HepG2 (cell line): ENCODE results near the gene ERF. TPM values are rescaled to one million over a fixed set of nuclear protein-coding genes. Genes with fewer than 3 reads are reported as not detected.

Source experiments
- ATAC-seq: fragments of 200-7000 bp; cut with Tn5 transposase; 3 replicates; pipeline ENCODE4 v1.9.1; 2020; ENCODE audit warnings: mild to moderate bottlenecking, moderate library complexity
- BruUV-seq: library from RNA; stranded (reverse); fragments of 400-500 nt; replicated peaks from 2 replicates; lab custom pipeline; 2021; lab: Mats Ljungman, UMichigan
- CTCF ChIA-PET: fragments of 300-600 bp; formaldehyde crosslinking; extraction: SDS; loops from one replicate; lab custom pipeline; 2021; ENCODE audit warnings: low total read pairs, inconsistent platforms, low intra/inter-chr PET ratio; lab: Yijun Ruan, JAX
- POLR2A ChIA-PET: fragments of 350-600 bp; sonication (Branson Sonifier 250); formaldehyde crosslinking; loops from one replicate; lab custom pipeline; 2020; ENCODE audit warnings: antibody characterized with exemption, inconsistent platforms; lab: Yijun Ruan, JAX
- DNase-seq: peaks from one replicate; pipeline ENCODE4 v3.0.0-alpha.2; 2015; ENCODE audit warnings: low spot score
- FAIRE-seq: peaks from 3 replicates; lab custom pipeline; 2011; peaks lifted over from hg19 to GRCh38; lab: Jason Lieb, UNC
- H2AFZ ChIP-seq: one replicate; pipeline ENCODE4 v1.6.1; 2011; ENCODE audit warnings: low read length, inconsistent platforms
- H3K27ac ChIP-seq: fragments of 300-600 bp; 3 replicates; pipeline ENCODE4 v1.8.0; 2011; ENCODE audit warnings: mixed run types, mild to moderate bottlenecking, mixed read lengths, low read length, inconsistent platforms; ENCODE audit not compliant: insufficient read depth; ENCODE audit errors: extremely low read length
- H3K27me3 ChIP-seq, 2 experiments: fragments of 200-600 bp in 1 of 2; 2 replicates in 1 of 2; 3 replicates in 1 of 2; pipeline versions ENCODE4 v1.6.0 to v1.8.0; 2011; ENCODE audit warnings: low read length in 2 of 2, mild to moderate bottlenecking in 2 of 2, moderate library complexity in 2 of 2, inconsistent platforms in 1 of 2; ENCODE audit not compliant: insufficient read depth in 2 of 2, control insufficient read depth in 1 of 2
- H3K36me3 ChIP-seq, 2 experiments: fragments of 200-600 bp in 1 of 2; replicated peaks in 1 of 2; 2 replicates in 1 of 2; 3 replicates in 1 of 2; pipeline versions ENCODE4 v1.5.1 to v1.8.0; 2011; ENCODE audit warnings: low read length in 2 of 2, inconsistent platforms in 1 of 2; ENCODE audit not compliant: insufficient read depth in 2 of 2, control insufficient read depth in 1 of 2
- H3K4me1 ChIP-seq: 2 replicates; pipeline ENCODE4 v1.5.1; 2012; ENCODE audit warnings: low read length, inconsistent platforms; ENCODE audit not compliant: insufficient read depth
- H3K4me2 ChIP-seq: 2 replicates; pipeline ENCODE4 v1.6.0; 2011; ENCODE audit warnings: low read depth, low read length, inconsistent platforms
- H3K4me3 ChIP-seq, 3 experiments: fragments of 200-600 bp in 1 of 3; sonication (generic), shearing (Covaris generic) in 1 of 3; replicated peaks in 1 of 3; 2 replicates each; pipeline ENCODE4 v1.5.1; 2011 to 2016; ENCODE audit warnings: low read length in 3 of 3, inconsistent platforms in 2 of 3, low read depth in 2 of 3, mild to moderate bottlenecking in 2 of 3, control low read depth in 1 of 3, mixed read lengths in 1 of 3; ENCODE audit not compliant: insufficient read depth in 1 of 3
- H3K79me2 ChIP-seq: one replicate; pipeline ENCODE4 v1.6.1; 2011; ENCODE audit warnings: low read length, inconsistent platforms; ENCODE audit not compliant: insufficient read depth
- H3K9ac ChIP-seq: 2 replicates; pipeline ENCODE4 v1.6.0; 2011; ENCODE audit warnings: mild to moderate bottlenecking, low read depth, low read length, inconsistent platforms; ENCODE audit not compliant: insufficient read depth
- H3K9me3 ChIP-seq: 2 replicates; pipeline ENCODE4 v1.5.1; 2012; ENCODE audit warnings: mild to moderate bottlenecking, low read length
- H4K20me1 ChIP-seq: 2 replicates; pipeline ENCODE4 v1.6.0; 2011; ENCODE audit warnings: inconsistent platforms, mild to moderate bottlenecking, low read length, moderate library complexity; ENCODE audit not compliant: insufficient read depth
- CBX5 ChIP-seq: sonication (generic); formaldehyde crosslinking; IDR thresholded peaks from 2 replicates; pipeline ENCODE4 v1.4.0; 2020; ENCODE audit warnings: missing genetic modification reagents, borderline replicate concordance
- HDAC1 ChIP-seq: sonication (generic); formaldehyde crosslinking; IDR thresholded peaks from 2 replicates; pipeline ENCODE4 v1.5.1; 2020; ENCODE audit warnings: mild to moderate bottlenecking, missing genetic modification reagents
- HNRNPL ChIP-seq: fragments of 200-400 bp; formaldehyde crosslinking; IDR thresholded peaks from 2 replicates; pipeline ENCODE4 v1.6.1; 2017; ENCODE audit warnings: mild to moderate bottlenecking, low read depth, low read length
- SP2 ChIP-seq: sonication (generic); formaldehyde crosslinking; IDR thresholded peaks from 2 replicates; pipeline ENCODE4 v1.5.1; 2020; ENCODE audit warnings: mild to moderate bottlenecking, missing genetic modification reagents
- ZBTB7B ChIP-seq: sonication (generic); formaldehyde crosslinking; IDR thresholded peaks from 2 replicates; pipeline ENCODE4 v1.4.0; 2020; ENCODE audit warnings: missing genetic modification reagents
- ZNF431 ChIP-seq: sonication (generic); formaldehyde crosslinking; IDR thresholded peaks from 2 replicates; pipeline ENCODE4 v1.9.0; 2022; ENCODE audit warnings: missing genetic modification reagents, low read depth, mild to moderate bottlenecking, borderline replicate concordance
- WGBS: methylation state at CpG from one replicate; pipeline ENCODE4 v1.1.6; 2017; ENCODE audit warnings: low lambda C conversion rate; 5-methylcytosine and 5-hydroxymethylcytosine counted together
- in situ Hi-C: cut with HindIII; loops from 2 replicates; pipeline ENCODE4 v1.10.0; 2017; ENCODE audit warnings: low pct_unique_long_range_greater_than_20kb; ENCODE audit not compliant: extremely low pct_ligation_motif_present
- intact Hi-C: fragments of 100-400 bp; cut with micrococcal nuclease; formaldehyde crosslinking; loops from one replicate; pipeline ENCODE4 v1.10.0; 2022; ENCODE audit not compliant: unreplicated experiment
- polyA plus RNA-seq, 8 experiments: library from polyadenylated mRNA; depleted of rRNA in 3 of 8; stranded (reverse) in 7 of 8; unstranded in 1 of 8; fragments of >200 nt; fragmentation: Illumina TruSeq in 4 of 8; extraction: Trizol in 4 of 8; gene quantifications; 2 replicates each; pipeline versions ENCODE4 v1.2.1 to v1.2.3, GENCODE V29; 2011 to 2016; ENCODE audit warnings: low read depth in 4 of 8, missing spikeins in 1 of 8, mixed read lengths in 1 of 8; ENCODE audit not compliant: insufficient read depth in 1 of 8
- total RNA-seq, 5 experiments: library from RNA; depleted of rRNA; stranded (reverse); fragments of >200 nt; fragmentation: Illumina TruSeq; extraction: Trizol; gene quantifications; 2 replicates each; pipeline ENCODE4 v1.2.3, GENCODE V29; 2016; ENCODE audit warnings: low read depth in 1 of 5
- TF ChIP-seq, protein P1 (sequence below): sonication (generic); formaldehyde crosslinking; IDR thresholded peaks from 2 replicates; pipeline ENCODE4 v1.4.0; 2020; ENCODE audit warnings: mild to moderate bottlenecking, low read depth, missing genetic modification reagents
- TF ChIP-seq, protein P2 (sequence below): IDR thresholded peaks from 2 replicates; pipeline ENCODE4 v1.6.1; 2016
- TF ChIP-seq, protein P3 (sequence below): sonication (generic); formaldehyde crosslinking; IDR thresholded peaks from 2 replicates; pipeline ENCODE4 v1.4.0; 2020; ENCODE audit warnings: missing genetic modification reagents, borderline replicate concordance
- TF ChIP-seq, protein P4 (sequence below): sonication (generic); formaldehyde crosslinking; IDR thresholded peaks from 2 replicates; pipeline ENCODE4 v1.4.0; 2020; ENCODE audit warnings: mild to moderate bottlenecking, low read depth, missing genetic modification reagents
- TF ChIP-seq, protein P5 (sequence below): sonication (generic); formaldehyde crosslinking; IDR thresholded peaks from 2 replicates; pipeline ENCODE4 v1.8.0; 2022; ENCODE audit warnings: mild to moderate bottlenecking, missing genetic modification reagents, moderate library complexity

The ERF gene
- total and polyA plus RNA-seq, 2 of the 13 experiments (the other 11 are each of a cell fraction or from before 2014, with no cell fraction given): 67.1 to 69.9 TPM

DNA sequence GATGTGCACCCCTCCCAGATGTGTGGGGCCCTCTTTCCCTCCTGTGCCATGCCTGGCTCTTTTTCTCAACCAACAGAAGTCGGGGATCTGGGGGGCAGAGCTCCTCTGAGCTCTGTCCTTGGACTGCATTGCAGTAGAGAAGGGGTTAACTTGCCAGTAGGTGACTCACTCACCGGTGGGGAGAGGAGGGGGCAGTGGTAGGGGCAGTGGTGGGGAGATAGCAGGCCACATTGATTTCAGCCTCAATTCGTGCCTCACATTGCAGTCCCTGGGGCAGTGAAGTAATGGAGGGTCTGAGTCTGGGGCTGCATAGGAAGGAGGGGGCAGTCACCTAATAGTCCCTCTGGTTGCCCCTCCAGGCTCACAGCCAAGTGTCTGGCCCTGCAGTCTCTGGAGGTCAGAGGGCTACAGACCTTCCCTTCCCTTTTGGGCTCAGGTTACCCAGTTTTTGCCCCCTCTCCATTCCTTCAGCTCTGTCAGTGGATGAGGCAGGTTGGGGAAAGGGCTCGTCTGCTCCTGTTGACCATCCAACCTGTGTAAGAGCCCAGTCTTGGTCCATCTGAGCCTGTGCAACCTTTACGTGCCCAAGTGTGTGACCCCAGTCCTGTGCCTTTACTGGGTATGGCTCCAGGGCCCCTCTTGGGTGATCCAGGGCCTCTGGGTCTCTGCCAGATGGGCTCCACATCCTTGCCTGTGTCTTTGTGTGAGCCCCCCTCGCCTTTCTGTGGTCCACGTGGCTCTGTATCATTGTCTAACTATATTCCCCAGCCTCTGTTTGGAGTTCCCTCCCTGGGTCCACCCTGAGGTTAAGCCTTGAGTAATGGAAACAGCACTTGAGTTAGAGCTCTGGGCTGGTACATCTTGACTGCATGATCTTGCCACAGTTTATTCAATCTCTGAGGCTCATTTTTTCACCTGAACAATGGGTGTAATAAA, 27.2 kb upstream of the ERF start:
- H3K9me3 ChIP-seq: no peaks in the 10 kb centered on the region
- peaks cover 11% of the 10 kb centered on the region; the same call in 1 of the 2 replicates for H4K20me1 ChIP-seq
- CTCF ChIA-PET: interaction anchor here (1.2 kb wide), 1 partner anchor 37 kb away, joined by 3 read pairs; no protein-coding TSS in a partner anchor
- FAIRE-seq (peak; percentile 56), DNase-seq (peak; percentile 76), ATAC-seq (peak; percentile 10)
- peak overlapping the region; percentile 86 for H3K4me2 ChIP-seq
- H3K9ac ChIP-seq: peak overlapping the region; percentile 73
- POLR2A ChIA-PET: interaction anchor here (0.6 to 7.4 kb wide), 11 partner anchors 12 to 1532 kb away, joined by 3 to 117 read pairs (median 5); partner anchors contain the start of genes ACTMAP, CIC, ERF and GSK3A
- intact Hi-C loops: loop anchor here (1.0 to 2.0 kb wide), 2 partner anchors 13 to 37 kb away; partner anchors contain the start of gene CIC
- no peaks in the 10 kb centered on the region; a peak in 1 of 5 replicates for H3K27me3 ChIP-seq
- 0% methylated on average over 5 of the region's 7 CpGs for WGBS
- BruUV-seq: TSS peak; percentile 66
- peak overlapping the region; percentile 49 to 83 (median 70) for H3K4me3 ChIP-seq
- in situ Hi-C loops: no loop called here
- H2AFZ ChIP-seq: no peak overlapping the region
- H3K36me3 ChIP-seq: peaks cover 2 to 5% of the 10 kb centered on the region in 2 experiments
- peaks cover 68% of the 10 kb centered on the region for H3K4me1 ChIP-seq
- H3K79me2 ChIP-seq: peaks cover 29% of the 10 kb centered on the region
- H3K27ac ChIP-seq: peak overlapping the region; percentile 70
- TF ChIP-seq HNRNPL (peak; percentile 0; the same call in 1 of the 2 replicates), CBX5 (CRISPR knock-in tag) (no peak), SP2 (no peak), ZBTB7B (CRISPR knock-in tag) (0 out of 2 replicates have a peak, but pooled peaks have one; percentile 28), HDAC1 (CRISPR knock-in tag) (peak; percentile 55; the same call in 1 of the 2 replicates), ZNF431 (CRISPR knock-in tag) (0 out of 2 replicates have a peak, but pooled peaks have one; percentile 33)
- TF ChIP-seq, protein P1, sequence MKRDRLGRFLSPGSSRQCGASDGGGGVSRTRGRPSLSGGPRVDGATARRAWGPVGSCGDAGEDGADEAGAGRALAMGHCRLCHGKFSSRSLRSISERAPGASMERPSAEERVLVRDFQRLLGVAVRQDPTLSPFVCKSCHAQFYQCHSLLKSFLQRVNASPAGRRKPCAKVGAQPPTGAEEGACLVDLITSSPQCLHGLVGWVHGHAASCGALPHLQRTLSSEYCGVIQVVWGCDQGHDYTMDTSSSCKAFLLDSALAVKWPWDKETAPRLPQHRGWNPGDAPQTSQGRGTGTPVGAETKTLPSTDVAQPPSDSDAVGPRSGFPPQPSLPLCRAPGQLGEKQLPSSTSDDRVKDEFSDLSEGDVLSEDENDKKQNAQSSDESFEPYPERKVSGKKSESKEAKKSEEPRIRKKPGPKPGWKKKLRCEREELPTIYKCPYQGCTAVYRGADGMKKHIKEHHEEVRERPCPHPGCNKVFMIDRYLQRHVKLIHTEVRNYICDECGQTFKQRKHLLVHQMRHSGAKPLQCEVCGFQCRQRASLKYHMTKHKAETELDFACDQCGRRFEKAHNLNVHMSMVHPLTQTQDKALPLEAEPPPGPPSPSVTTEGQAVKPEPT: 0 out of 2 replicates have a peak, but pooled peaks have one; percentile 47
- TF ChIP-seq, protein P2, sequence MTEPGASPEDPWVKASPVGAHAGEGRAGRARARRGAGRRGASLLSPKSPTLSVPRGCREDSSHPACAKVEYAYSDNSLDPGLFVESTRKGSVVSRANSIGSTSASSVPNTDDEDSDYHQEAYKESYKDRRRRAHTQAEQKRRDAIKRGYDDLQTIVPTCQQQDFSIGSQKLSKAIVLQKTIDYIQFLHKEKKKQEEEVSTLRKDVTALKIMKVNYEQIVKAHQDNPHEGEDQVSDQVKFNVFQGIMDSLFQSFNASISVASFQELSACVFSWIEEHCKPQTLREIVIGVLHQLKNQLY: no peak
- TF ChIP-seq, protein P3, sequence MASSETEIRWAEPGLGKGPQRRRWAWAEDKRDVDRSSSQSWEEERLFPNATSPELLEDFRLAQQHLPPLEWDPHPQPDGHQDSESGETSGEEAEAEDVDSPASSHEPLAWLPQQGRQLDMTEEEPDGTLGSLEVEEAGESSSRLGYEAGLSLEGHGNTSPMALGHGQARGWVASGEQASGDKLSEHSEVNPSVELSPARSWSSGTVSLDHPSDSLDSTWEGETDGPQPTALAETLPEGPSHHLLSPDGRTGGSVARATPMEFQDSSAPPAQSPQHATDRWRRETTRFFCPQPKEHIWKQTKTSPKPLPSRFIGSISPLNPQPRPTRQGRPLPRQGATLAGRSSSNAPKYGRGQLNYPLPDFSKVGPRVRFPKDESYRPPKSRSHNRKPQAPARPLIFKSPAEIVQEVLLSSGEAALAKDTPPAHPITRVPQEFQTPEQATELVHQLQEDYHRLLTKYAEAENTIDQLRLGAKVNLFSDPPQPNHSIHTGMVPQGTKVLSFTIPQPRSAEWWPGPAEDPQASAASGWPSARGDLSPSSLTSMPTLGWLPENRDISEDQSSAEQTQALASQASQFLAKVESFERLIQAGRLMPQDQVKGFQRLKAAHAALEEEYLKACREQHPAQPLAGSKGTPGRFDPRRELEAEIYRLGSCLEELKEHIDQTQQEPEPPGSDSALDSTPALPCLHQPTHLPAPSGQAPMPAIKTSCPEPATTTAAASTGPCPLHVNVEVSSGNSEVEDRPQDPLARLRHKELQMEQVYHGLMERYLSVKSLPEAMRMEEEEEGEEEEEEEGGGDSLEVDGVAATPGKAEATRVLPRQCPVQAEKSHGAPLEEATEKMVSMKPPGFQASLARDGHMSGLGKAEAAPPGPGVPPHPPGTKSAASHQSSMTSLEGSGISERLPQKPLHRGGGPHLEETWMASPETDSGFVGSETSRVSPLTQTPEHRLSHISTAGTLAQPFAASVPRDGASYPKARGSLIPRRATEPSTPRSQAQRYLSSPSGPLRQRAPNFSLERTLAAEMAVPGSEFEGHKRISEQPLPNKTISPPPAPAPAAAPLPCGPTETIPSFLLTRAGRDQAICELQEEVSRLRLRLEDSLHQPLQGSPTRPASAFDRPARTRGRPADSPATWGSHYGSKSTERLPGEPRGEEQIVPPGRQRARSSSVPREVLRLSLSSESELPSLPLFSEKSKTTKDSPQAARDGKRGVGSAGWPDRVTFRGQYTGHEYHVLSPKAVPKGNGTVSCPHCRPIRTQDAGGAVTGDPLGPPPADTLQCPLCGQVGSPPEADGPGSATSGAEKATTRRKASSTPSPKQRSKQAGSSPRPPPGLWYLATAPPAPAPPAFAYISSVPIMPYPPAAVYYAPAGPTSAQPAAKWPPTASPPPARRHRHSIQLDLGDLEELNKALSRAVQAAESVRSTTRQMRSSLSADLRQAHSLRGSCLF (CRISPR knock-in tag): no peak
- TF ChIP-seq, protein P4, sequence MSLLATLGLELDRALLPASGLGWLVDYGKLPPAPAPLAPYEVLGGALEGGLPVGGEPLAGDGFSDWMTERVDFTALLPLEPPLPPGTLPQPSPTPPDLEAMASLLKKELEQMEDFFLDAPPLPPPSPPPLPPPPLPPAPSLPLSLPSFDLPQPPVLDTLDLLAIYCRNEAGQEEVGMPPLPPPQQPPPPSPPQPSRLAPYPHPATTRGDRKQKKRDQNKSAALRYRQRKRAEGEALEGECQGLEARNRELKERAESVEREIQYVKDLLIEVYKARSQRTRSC (CRISPR knock-in tag): no peak
- TF ChIP-seq, protein P5, sequence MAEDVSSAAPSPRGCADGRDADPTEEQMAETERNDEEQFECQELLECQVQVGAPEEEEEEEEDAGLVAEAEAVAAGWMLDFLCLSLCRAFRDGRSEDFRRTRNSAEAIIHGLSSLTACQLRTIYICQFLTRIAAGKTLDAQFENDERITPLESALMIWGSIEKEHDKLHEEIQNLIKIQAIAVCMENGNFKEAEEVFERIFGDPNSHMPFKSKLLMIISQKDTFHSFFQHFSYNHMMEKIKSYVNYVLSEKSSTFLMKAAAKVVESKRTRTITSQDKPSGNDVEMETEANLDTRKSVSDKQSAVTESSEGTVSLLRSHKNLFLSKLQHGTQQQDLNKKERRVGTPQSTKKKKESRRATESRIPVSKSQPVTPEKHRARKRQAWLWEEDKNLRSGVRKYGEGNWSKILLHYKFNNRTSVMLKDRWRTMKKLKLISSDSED (CRISPR knock-in tag): no peak
